NCI-H82 treated with DMSO at 0.1 percent for 48 hours (cell line): ENCODE results near the gene GALNT9.
"Not testable (repeated sequence)": the region's sequence is repeated elsewhere in the genome, so short reads cannot be mapped to it uniquely, and the experiment has no call there.

ENCODE experiments used
- DNase-seq: peaks from one replicate; lab custom pipeline; 2025; ENCODE audit not compliant: unreplicated experiment; lab: John Stamatoyannopoulos, UW

Gene GALNT9

DNA sequence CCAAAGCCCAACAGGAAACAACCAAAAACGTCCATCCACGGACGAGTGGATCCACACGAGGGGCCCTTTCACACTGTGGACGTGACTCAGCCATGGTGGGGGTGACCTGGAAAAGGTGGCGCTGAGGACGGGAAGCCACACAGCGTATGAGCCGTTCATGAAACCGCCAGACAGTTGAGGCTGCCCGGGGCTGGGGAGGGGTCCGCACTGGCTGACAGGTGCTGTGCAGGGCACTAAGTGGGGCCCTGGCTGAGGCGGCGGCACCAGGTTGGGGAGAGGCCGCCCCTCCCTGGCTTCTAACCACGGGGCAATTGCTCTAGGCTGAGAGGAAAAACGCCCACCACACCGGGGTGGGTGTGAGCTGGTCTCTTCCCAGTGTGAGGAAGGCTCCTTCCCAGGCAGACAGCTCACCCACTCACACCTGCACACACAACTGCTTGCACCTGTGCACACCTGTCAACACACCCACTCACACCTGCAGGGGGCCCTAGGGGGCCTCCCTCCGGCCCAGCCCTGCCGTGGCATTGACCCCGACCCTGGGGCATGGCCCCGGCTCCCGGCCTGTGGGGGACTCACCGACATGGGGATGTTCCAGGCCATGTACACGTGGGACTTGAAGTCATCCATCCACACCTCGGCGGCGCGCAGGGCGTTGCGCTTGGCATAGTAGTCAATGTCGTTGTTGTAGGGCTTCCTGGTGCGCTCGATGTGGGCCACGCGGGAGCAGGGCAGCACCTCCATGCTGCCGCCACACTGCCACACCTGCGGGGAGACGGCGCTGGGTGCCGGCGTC lies 126.3 kb downstream of the GALNT9 start:
- DNase-seq: no peak

DNA sequence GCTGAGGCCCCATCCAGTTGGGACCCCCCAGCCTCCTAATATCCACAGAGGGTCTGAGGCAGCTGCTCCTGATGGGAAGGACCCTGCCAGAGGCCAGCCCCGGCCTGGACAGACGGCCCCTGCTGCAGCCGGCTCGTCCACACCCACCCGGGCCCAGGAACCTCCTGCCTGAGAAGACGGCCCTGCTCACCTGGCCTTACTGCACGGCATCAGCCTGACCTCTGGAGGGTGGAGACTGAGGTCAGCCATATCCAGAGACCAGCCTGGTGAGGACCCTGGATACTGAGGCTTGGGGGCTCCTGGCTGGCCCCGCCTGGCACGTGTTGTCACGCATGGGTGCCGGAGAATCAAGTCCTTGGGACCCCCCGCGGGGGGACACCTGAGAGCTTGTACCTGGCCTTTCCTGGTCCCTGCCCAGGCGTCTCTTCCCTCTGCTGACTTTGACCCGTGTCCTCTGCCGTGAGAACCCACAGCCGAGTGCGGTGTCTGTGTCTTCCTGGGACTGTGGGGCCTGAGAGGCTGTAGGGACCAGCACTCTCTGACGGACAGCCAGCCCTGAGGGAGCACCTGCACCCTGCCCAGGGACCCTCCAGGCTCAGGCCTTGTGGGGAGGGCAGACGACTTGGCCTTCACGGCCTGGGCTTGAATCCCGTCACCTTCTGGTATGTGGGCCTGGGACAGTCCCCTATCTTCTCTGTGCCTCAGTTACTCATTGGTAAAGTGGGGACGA lies 127.8 kb downstream of the GALNT9 start:
- no peak for DNase-seq

DNA sequence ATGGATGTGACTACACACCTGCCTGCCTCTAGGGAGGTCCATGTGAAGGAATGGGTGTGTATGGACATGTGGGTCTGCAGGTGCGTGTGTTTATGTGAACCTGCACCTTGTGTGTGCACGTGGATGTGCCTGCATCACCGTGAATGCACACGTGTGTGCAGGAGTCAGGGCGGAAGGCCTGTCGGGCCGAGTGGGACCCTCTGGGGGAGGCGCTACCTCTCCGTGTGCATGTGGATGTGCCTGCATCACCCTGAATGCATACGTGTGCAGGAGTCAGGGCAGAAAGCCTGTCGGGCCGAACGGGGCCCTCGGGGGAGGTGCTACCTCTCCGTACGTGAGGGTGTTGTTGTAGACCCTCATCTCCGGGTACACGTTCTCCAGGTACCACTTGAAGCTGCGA lies 128.6 kb downstream of the GALNT9 start:
- no peak for DNase-seq

DNA sequence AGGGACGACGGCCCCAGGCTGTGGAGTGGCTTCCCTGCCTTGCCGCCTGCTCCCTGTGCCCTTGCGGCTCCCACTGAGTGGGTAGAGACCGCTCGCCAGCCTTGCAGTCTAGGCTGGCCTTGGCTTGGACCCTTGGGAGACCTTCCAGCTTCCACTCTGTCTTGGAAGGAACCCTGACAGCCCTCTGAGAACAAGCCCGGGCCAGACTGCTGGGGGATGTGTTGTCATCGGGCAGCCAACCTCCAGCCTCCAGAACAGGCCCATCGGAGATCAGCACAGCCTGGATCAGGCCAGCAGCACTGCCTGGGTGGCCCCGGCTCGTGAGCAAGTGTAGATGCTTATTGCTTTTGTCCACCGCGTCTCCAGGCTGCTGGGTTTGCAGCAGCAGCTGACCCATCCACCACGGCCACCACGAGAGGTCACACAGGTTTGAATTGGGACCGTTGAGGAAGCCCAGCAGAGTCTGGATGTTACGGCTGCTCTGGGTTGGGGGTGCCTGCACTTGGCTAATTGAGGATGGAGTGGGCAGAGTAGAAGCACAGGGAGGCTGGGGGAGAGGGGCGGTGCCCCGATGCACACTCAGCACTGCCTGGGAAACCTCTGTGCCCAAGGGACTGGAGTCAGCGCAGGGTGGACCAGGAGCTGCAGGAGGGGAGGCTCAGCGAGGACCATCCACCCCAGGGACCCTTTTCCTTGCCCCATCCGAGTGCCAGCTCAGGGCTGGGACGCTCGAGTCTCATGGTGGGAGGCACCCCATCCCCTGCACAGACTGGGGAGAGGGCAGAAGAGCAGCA lies 129.7 kb downstream of the GALNT9 start:
- DNase-seq: no peak

DNA sequence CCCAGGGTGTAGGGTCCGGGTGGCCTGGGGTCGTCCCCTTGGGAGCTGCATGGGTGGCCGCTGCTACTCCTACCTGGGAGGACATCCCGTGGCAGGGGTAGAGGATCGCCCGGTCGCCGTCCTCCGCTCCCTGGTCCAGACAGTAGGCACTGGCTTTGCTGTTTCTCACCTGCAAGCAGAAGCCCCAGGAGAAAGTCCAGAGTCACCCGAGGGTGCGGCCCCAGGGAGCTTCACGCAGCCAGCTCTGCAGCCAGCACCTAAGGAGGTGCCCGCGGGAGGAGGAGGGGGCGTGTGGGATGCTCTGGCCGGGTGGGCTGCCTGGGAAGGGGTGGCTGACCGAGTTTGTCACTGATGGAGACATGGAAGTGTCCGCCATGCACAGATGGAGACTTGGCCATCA lies 130.3 kb downstream of the GALNT9 start:
- no peak for DNase-seq

DNA sequence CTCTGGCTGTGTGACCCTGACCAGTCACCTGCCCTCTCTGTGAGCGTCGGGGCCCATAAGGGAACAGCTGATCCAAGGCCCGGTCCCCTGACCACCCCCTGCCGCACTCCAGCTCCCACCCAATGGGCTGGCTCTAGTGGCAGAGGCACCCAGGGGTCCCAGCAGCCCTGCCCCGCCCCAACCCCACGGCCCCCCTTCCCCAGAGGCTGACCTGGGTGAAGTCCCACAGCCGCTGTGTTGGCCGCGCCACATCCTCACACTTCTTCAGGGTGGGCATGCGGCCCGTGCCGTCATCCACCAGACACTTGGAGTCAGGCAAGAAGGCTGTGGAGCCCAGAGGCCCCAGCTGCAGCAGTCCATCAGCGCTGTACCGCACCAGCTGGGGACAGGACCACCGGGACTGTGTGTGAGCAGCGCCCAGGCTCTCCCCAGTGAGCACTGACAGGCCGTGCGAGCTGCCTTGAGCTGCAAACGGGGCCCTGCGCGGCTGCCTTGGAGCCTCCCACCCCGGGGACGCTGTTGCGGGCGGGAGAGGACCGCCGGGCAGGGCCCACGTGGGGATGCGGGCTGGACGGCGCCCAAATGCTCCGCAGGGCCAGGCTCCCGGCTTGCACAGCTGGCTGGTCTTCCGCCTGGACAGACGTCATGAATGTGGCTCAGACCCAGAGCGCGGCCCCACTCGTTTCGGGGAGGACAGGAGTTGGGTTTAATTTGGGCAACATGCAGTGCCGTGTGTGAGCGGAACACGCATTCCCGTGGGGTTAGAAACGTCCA lies 131.6 kb downstream of the GALNT9 start:
- no peak for DNase-seq

DNA sequence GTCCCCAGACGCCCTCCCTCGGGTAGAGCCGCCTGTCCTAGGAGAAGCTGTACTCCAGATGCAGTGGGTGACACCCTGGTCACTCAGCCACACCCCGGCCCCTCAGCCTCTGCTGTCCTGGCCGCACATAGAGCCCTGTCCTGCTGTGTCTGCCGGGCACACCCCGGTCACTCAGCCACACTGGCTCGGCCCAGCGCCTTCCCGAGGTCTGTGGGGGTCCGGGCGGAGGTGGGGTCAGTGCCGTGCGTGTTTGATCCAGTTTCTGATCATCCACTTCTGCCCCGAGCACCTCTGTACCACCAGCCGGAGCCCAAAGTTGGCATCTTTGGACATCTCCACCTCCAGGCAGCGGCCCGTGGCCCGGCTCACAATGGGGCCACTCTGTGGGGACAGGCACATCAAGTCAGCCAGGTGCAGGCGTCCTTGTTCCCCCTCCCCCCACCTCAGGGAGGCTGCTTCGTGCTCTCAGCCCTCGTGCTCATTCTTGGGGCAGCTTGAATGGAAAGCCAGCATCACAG lies 132.5 kb downstream of the GALNT9 start:
- DNase-seq: no peak

DNA sequence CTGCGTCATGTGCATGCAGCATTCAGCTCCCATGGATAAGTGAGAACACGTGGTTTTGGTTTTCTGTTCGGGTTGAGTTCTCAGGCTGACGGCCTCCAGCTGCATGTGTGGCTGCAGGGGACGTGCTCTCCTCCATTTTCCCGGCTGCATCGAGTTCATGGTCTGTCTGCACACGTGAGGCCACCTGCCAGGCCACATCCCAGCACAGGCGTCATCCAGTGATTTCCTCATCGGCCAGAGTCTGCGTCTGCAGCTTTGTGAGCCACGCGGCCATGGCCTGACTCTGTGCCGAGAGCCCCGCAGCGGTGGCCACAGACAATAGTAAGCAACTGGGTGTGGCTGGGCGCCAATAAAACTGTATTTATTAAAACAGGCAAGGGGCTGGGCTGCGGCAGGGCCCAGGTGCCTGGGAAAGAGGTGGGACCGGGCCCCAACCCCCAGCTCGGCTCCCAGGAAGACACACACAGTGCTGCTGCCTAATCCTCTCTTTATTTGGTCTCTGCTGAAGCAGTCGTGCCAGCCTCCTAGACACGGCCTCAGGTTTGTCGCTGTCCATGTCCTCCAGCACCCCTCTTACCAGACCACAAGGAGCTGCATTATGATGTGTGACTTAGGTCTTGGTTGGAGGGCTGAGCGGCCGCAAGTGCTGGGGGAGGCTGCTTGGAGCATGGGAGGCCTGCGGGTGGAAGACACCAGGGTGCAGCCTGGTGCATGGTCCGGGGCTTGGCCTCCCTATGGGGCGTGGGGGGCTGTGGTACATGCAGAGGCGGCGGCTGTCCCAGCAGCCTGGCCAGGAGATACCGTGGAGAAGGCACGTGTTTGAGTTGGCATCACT lies 133.1 kb downstream of the GALNT9 start:
- DNase-seq: no peak

DNA sequence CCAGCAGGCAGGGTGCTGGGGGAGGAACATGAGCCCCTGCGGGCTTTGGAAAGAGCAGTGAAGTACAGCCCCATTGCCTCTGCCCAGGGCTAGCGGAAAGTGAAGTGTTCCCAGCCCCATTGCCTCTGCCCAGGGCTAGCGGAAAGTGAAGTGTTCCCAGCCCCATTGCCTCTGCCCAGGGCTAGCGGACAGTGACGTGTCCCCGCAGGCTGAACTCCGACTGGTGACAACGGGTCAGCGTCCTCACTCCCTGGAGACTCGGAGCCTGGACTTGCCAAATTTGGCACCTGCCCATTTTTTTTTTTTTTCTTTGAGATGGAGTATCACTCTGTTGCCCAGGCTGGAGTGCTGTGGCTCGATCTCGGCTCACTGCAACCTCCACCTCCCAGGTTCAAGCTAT lies 134.1 kb downstream of the GALNT9 start:
- not testable (repeated sequence) for DNase-seq

DNA sequence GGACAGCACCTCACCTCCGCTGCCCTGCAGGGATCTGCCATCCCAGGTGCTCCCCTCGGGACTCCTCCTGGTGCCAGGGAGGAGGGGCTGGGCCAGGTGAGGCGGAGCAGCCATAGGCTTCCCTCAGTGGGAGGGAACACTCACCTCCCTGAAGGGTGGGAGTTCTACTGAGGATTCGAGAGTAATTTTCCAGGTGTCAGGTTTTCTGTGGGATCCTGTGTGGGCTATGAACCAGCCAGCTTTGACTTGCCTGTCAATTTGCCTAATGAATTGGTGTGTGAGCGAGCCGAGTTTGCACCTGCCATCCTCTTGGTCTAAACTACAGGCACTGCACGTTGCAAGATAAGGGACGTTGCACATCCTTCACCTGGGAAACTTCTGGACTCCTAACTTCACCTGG lies 134.8 kb downstream of the GALNT9 start:
- no peak for DNase-seq

DNA sequence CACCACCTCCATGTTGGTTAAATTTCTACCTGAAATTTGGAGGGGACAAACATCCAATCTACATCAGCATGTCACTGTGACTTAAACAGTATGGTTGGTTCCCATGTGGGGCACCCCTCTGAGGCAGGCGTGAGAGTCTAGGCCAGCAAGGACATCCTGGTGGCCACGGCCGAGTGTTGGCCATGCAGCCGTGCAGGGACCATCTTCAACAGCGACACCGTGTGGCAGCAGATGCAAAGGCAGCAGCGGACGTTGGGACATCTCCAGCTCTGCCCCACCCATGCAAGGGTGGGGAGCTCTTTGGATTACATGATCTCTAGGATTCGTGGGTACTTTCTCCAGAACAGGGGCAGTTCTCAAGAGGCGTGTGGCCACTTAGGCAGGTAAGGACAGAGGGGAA lies 135.3 kb downstream of the GALNT9 start:
- DNase-seq: no peak

DNA sequence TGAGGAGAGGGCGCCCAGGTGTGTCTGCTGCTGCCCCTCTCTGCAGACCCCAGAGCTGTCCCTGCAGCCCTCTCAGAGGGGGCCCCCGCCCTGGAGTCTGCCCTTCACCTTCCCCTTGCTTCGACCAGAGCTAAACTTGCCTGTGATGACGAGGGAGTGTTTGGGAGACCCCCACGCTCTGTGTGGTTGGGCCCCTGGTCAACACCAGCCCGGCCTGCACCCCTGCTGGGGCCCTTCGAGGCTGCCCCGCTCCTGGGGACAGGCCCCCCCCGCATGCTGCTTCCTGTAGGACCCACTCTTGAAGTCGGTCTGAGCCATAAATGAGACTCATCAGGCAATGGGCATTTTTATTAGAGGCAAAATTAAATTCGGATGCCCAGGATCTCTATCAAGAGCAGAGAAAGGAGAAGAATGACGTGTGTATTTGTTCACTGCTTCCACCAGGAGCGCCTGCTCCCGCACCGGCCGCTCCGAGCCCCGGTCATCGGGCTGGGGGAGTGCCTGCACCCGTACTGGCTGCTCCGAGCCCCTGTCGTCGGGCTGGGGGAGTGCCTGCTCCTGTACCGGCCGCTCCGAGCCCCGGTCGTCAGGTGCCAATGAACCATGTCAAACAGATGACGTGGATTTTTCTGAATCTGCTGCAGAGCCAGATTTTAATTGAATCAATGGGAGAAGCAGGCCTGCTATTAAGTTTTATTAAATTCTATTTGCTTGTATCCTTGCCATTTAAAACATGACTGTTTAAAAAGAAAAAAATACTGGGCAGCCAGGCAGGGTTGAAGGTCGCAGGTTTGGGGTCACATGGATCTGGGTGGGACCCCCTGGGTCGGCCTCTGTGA lies 137.5 kb downstream of the GALNT9 start:
- no peak for DNase-seq

DNA sequence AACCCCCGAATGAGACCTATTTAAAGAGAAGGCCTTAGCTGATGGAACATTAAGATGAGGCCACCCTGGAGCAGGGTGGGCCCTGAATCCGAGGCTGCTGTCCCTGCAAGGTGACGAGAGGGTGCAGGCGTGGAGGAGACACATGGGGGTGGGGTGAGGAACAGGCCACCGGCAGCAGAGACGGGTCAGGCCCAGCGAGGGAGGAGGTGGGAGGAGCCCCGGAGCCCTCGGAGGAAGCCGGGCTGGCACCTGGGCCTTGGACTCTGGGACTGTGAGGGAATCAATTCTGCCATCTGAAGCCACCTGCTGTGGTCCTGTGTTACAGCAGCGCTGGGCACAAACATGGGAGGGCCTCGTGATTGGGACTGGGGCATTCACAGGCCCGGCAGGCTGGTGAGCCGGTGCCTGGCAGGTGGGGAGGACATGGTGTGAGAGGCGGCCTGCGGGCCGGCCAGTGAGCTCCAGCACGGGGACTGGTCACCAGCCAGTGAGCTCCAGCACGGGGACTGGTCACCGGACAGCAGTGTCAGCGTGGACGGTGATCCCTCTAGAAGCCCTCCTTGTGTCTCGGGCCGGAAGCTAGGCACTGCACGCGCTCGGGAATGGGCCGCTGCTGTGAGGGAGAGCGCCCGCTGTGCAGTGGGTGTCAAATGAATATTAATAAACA lies 138.4 kb downstream of the GALNT9 start:
- DNase-seq: no peak

DNA sequence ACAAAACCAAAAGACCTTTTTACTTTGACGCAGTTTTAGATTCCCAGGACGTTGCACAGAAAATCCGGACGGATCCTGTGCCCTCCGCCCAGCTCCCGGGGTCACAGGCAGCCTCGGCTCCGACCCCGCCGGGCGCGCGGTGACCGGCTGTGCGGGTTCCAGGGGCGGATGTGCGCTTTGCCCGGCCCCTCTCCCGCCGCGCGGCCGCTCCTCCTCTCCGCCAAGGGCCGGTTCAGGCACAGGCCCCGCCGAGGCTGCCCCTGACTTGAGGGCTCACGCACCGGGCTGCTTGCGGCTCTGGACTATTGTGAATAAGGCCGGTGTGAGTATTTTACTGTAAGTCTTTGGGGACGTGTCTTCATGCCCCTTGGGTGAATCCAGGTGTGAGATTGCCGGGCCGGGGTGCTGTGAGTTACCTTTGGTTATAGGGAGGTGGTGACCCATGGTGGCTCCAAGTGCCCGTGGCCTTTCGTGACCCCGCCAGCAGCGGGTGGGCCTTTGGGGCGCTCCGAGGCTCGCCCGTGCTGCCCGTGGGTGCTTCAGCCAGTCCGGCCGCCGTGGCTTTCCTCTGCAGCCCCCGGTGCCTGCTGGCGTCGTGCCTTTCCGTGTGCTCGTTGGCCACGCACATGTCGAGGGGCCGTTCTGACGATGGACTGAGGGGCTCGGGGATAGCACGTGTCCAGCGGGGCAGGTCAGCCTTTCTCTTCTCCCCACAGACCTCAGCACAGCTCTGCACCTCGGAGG lies 139.2 kb downstream of the GALNT9 start:
- DNase-seq: no peak

DNA sequence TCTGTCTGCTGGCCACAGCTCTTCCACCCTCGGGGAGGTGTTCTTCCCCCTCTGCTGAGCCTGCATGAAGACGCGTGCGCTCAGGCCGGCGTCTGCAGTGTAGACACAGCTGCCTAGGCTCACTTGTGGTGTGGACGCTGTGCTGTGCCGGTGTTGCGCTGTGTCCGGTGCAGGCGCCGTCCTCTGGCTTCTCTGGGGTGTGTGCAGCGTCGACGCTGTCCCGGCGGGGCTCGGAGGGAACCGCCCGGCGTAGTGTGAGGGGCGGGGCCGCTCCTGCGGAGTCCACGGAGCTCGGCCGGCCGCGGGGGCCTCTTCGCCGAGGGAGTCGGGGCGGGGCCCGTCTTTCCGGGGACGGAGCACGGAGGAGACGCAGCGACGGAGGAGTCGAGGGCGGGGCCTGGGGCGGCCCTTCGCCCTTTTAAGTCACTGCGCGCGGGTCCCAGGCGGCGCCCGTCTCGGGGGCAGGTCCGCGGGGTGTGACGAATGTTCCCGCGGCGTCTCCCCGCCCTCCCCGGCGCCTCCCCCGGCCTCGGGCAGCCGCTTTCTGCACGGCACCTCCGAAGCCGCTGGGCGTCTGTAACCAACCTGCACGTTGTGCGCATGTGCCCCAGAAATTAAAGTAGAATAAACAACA lies 139.9 kb downstream of the GALNT9 start:
- peak; percentile 21 for DNase-seq

DNA sequence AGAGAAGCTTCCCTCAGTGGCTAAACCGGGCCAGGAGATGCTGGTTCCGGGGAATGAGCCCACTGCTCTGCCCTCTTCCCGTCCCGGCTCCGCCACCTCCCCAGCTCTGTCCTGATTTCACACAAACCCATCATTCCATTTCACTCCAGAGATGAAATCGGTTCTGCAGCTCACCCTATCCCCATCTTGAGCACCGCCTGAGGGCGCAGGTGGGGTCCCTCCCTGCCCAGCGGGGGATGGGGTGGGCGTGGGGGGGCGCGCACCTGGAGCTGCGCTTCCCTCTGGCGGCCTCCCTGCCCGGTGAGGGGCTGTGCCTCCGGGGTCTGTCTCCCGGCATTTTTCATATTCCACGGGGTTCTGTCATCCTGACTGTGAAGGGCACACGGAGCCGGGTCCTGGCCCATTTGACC lies 140.5 kb downstream of the GALNT9 start:
- DNase-seq: no peak

DNA sequence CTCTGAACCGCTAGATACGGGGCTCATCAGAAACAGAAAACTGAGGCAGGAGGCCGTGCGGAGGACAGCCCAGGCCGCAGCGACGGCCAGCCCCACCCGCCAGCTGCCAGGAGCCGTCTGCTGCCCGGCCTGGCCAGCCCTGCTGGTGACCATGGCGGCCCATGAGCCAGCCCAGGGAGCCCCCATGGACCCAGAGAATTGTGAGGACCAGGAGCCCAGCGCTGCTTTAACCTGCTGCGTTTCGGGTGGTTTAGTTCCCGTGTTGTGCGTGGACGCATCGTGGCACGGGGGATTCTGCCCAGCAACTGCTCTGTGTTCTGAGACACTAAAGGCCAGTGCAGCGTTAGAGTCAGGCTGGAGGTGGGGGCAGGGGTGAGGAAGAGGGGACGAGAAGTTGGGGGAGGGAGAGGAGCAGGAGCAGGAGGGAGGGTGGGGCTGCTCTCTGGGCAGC lies 140.9 kb downstream of the GALNT9 start:
- DNase-seq: no peak
